Hepatocyte (in vitro differentiated cells): Measurements from ENCODE around the gene OGDH. TPM values are rescaled to one million over a fixed set of nuclear protein-coding genes. Genes with fewer than 3 reads are reported as not detected.

ENCODE experiments used
- DNase-seq: peaks from one replicate; pipeline ENCODE4 v3.0.0-alpha.2; 2016; ENCODE audit warnings: low spot score
- H2AFZ ChIP-seq: fragments of 200-600 bp; sonication (generic); 2 replicates; pipeline ENCODE4 v1.6.0; 2016; ENCODE audit warnings: antibody characterized with exemption, mild to moderate bottlenecking
- H3K27ac ChIP-seq: fragments of 200-600 bp; sonication (generic); 2 replicates; pipeline ENCODE4 v1.5.1; 2016; ENCODE audit warnings: mild to moderate bottlenecking
- H3K27me3 ChIP-seq: fragments of 200-600 bp; sonication (generic); 2 replicates; pipeline ENCODE4 v1.6.1; 2016
- H3K36me3 ChIP-seq: fragments of 200-600 bp; sonication (generic); replicated peaks from 2 replicates; pipeline ENCODE4 v1.5.1; 2016; ENCODE audit warnings: low read depth; ENCODE audit not compliant: insufficient read depth
- H3K4me1 ChIP-seq: fragments of 200-600 bp; sonication (generic); 2 replicates; pipeline ENCODE4 v1.5.1; 2016; ENCODE audit warnings: mild to moderate bottlenecking, moderate library complexity; ENCODE audit not compliant: insufficient read depth
- H3K4me2 ChIP-seq: fragments of 200-600 bp; sonication (generic); 2 replicates; pipeline ENCODE4 v1.6.0; 2016
- H3K4me3 ChIP-seq: fragments of 200-600 bp; sonication (generic); 2 replicates; pipeline ENCODE4 v1.5.1; 2016; ENCODE audit warnings: mild to moderate bottlenecking
- H3K79me2 ChIP-seq: fragments of 200-600 bp; sonication (generic); 2 replicates; pipeline ENCODE4 v1.6.0; 2017; ENCODE audit warnings: mild to moderate bottlenecking
- H3K9me2 ChIP-seq: fragments of 200-600 bp; sonication (generic); replicated peaks from 2 replicates; pipeline ENCODE4 v1.6.0; 2017; ENCODE audit warnings: mild to moderate bottlenecking; ENCODE audit not compliant: insufficient read depth
- H3K9me3 ChIP-seq: fragments of 200-600 bp; sonication (generic); 2 replicates; pipeline ENCODE4 v1.5.1; 2016; ENCODE audit warnings: low read depth, mild to moderate bottlenecking
- H4K20me1 ChIP-seq: fragments of 200-600 bp; sonication (generic); 2 replicates; pipeline ENCODE4 v1.6.0; 2016; ENCODE audit warnings: mild to moderate bottlenecking; ENCODE audit not compliant: insufficient read depth, poor library complexity, severe bottlenecking
- CTCF ChIP-seq: fragments of 200-600 bp; sonication (generic); IDR thresholded peaks from 2 replicates; pipeline ENCODE4 v1.5.1; 2016; ENCODE audit warnings: antibody characterized with exemption, mild to moderate bottlenecking; ENCODE audit not compliant: poor library complexity
- EZH2 ChIP-seq: fragments of 200-600 bp; sonication (generic); IDR thresholded peaks from 2 replicates; pipeline ENCODE4 v1.6.1; 2016; ENCODE audit warnings: antibody characterized with exemption, mild to moderate bottlenecking, borderline replicate concordance
- EZH2phosphoT487 ChIP-seq: fragments of 200-600 bp; sonication (generic); IDR thresholded peaks from one replicate; pipeline ENCODE4 v1.6.1; 2018; ENCODE audit warnings: antibody characterized with exemption, mild to moderate bottlenecking, low read depth, moderate library complexity; ENCODE audit not compliant: unreplicated experiment, severe bottlenecking
- WGBS: methylation state at CpG from one replicate; pipeline ENCODE4 v1.1.6; 2016; ENCODE audit warnings: low lambda C conversion rate; ENCODE audit errors: missing lambda C conversion rate; 5-methylcytosine and 5-hydroxymethylcytosine counted together
- polyA plus RNA-seq: library from polyadenylated mRNA; unstranded; fragments of >200 nt; fragmentation: Nextera tagmentation; extraction: Ambion mirVana; gene quantifications from 2 replicates; pipeline ENCODE4 v1.2.1, GENCODE V29; 2016
- total RNA-seq: library from RNA; depleted of rRNA; stranded (reverse); fragments of >200 nt; gene quantifications from 2 replicates; pipeline ENCODE4 v1.2.3, GENCODE V29; 2014

The OGDH gene
- total and polyA plus RNA-seq, 2 experiments from 2014 or later: 40.8 to 65.3 TPM

DNA sequence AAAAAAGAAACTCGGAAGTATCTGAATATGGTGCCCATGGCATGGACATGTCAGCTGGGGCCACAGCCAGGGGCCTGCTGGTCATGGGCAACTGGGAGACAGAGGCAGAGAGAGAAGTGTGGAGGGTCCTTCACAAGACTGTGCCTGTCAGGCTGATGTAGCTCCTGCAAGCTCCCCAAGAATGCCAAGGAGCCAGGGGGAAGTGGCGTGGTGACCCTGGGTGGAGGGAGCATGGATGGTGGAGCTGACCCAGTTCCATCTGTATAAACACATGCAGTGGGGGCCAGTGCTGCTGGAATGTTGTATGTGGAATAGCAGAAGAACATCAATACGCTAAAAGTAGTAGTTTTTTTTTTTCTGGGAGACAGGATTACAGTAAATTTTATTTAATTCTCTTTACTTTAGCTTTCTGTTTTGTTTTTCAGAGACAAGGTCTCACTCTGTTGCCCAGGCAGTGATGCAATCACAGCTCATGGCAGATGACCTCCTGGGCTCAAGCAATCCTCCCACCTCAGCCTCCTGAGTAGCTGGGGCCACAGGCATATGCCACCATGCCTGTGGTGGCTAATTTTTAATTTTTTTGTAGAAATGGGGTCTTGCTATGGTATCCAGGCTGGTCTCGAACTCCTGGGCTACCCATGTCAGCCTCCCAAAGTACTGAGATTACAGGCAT is 131.8 kb downstream of the OGDH start:
- TF ChIP-seq EZH2phosphoT487 (no peak), EZH2 (no peak), CTCF (no peak)
- Histone ChIP-seq H3K4me2 (no peak overlapping the region), H3K79me2 (no peaks in the 10 kb centered on the region), H3K9me3 (no peaks in the 10 kb centered on the region), H4K20me1 (no peaks in the 10 kb centered on the region), H3K9me2 (no peaks in the 10 kb centered on the region), H3K4me3 (no peak overlapping the region), H3K27ac (no peak overlapping the region), H3K36me3 (no peaks in the 10 kb centered on the region), H3K4me1 (no peaks in the 10 kb centered on the region), H2AFZ (no peak overlapping the region), H3K27me3 (no peaks in the 10 kb centered on the region)
- WGBS: 100% methylated on average over 4 of the region's 4 CpGs
- no peak for DNase-seq

DNA sequence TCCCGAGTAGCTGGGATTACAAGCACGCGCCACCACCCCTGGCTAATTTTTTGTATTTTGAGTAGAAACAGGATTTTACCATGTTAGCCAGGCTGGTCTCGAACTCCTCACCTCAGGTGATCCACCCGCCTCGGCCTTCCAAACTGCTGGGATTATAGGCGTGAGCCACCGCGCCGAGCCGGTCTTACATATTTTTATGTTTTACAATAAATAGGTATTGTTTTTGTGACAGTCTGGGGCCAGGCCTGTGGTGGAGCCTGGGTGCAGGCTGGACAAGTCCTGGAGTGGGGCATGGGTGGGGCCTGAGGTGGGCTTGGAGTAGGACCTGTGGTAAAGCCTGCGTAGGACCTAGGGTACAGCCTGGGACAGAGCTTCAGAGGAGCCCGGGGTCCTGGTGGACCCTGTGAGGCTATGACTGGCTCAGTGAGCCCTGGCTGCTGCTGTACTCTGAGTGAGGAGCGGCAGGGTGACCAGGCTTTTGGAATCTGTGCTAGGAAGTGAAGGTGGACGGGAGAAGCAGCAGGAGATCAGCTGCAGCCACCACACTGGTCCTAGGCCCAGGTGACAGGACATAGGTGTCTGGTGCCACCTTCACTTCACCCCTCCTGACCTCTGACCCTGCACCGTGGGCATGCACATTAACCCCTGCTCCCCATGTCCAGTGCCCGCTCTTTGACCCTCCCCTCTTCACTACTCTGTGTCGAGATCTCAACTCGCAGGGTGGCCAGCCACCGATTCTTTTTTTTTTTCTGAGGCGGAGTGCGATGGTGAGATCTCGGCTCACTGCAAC is 132.6 kb downstream of the OGDH start:
- Histone ChIP-seq H3K27me3 (no peaks in the 10 kb centered on the region), H3K36me3 (no peaks in the 10 kb centered on the region), H3K9me2 (no peaks in the 10 kb centered on the region), H3K4me2 (no peak overlapping the region), H2AFZ (no peak overlapping the region), H4K20me1 (no peaks in the 10 kb centered on the region), H3K79me2 (no peaks in the 10 kb centered on the region), H3K9me3 (no peaks in the 10 kb centered on the region), H3K4me1 (no peaks in the 10 kb centered on the region), H3K4me3 (no peak overlapping the region), H3K27ac (no peak overlapping the region)
- DNase-seq: no peak
- WGBS: 94% methylated on average over 23 of the region's 23 CpGs
- no peak for TF ChIP-seq EZH2phosphoT487

- Histone ChIP-seq H3K9me2 (no peaks in the 10 kb centered on the region), H3K27me3 (no peaks in the 10 kb centered on the region), H2AFZ (no peak overlapping the region), H3K79me2 (no peaks in the 10 kb centered on the region), H3K27ac (no peak overlapping the region), H3K36me3 (no peaks in the 10 kb centered on the region), H3K4me2 (no peak overlapping the region), H4K20me1 (no peaks in the 10 kb centered on the region), H3K4me3 (no peak overlapping the region), H3K9me3 (no peaks in the 10 kb centered on the region), H3K4me1 (no peaks in the 10 kb centered on the region)
- DNase-seq: no peak
- TF ChIP-seq CTCF: no peak
- no peak for TF ChIP-seq EZH2
- TF ChIP-seq EZH2phosphoT487: no peak
- WGBS: 91% methylated on average over 2 of the region's 2 CpGs
Observed at GRCh38 chr7:44740055-44740454, 133.6 kb downstream of the OGDH start.

GRCh38 chr7:44743750-44744149 is 137.3 kb downstream of the OGDH start:
- Histone ChIP-seq H3K9me2 (no peaks in the 10 kb centered on the region), H3K4me1 (no peaks in the 10 kb centered on the region), H3K9me3 (no peaks in the 10 kb centered on the region), H3K27ac (no peak overlapping the region), H3K4me2 (no peak overlapping the region), H3K27me3 (no peaks in the 10 kb centered on the region), H3K79me2 (no peaks in the 10 kb centered on the region), H3K36me3 (no peaks in the 10 kb centered on the region), H2AFZ (no peak overlapping the region), H3K4me3 (no peak overlapping the region), H4K20me1 (no peaks in the 10 kb centered on the region)
- no peak for DNase-seq
- WGBS: 19% methylated on average over 1 of the region's 1 CpG
- TF ChIP-seq EZH2: no peak
- no peak for TF ChIP-seq EZH2phosphoT487
